Epithelial cell of esophagus (primary cell): Measurements from ENCODE around the gene GNG12.

Experiments used
- DNase-seq: peaks from one replicate; pipeline ENCODE4 v3.0.0; 2010; ENCODE audit warnings: low read depth
- H3K4me3 ChIP-seq: 2 replicates; pipeline ENCODE4 v1.5.1; 2011; ENCODE audit warnings: mild to moderate bottlenecking, low read length, control low read depth
- CTCF ChIP-seq: IDR thresholded peaks from 2 replicates; pipeline ENCODE4 v1.5.1; 2011; ENCODE audit warnings: low read depth, mild to moderate bottlenecking, low read length, control low read depth, inconsistent platforms; ENCODE audit not compliant: insufficient read depth; ENCODE audit errors: missing control alignments

GNG12 gene

GRCh38 chr1:67687198-67687545 lies 146.1 kb downstream of the GNG12 start:
- H3K4me3 ChIP-seq, result peak overlapping the region; percentile 79
- DNase-seq, result peak; percentile 13
- no peak for TF ChIP-seq CTCF

DNA sequence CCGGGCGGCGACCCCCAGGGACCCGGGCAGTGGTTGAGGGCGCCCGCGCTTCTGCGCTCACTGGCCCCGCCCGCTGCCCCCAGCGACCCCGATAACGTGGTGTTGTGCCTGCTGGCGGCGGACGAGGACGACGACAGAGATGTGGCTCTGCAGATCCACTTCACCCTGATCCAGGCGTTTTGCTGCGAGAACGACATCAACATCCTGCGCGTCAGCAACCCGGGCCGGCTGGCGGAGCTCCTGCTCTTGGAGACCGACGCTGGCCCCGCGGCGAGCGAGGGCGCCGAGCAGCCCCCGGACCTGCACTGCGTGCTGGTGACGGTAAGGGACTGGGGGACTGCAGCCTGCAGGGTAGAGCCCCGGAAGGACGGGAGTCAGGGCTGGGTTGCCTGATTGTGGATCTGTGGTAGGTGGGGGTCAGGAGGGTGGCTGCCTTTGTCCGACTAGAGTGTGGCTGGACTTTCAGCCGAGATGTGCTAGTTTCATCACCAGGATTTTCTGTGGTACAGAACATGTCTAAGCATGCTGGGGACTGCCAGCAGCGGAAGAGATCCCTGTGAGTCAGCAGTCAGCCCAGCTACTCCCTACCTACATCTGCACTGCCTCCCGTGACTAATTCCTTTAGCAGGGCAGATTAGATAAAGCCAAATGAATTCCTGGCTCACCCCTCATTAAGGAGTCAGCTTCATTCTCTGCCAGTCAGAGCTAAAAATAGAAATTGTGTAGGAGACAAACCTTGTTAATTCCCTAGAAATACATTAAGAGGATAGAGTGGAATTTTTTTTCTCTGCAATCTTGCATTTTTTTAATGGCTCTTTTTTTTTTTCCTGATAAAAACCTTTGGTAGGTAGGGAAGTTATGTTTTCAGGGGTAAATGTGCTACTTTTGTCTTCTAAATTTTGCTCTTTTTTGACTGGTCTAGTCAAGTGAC lies 146.7 kb downstream of the GNG12 start:
- H3K4me3 ChIP-seq, result peak overlapping the region; percentile 79
- no peak for TF ChIP-seq CTCF
- DNase-seq, result peak; percentile 94

DNA sequence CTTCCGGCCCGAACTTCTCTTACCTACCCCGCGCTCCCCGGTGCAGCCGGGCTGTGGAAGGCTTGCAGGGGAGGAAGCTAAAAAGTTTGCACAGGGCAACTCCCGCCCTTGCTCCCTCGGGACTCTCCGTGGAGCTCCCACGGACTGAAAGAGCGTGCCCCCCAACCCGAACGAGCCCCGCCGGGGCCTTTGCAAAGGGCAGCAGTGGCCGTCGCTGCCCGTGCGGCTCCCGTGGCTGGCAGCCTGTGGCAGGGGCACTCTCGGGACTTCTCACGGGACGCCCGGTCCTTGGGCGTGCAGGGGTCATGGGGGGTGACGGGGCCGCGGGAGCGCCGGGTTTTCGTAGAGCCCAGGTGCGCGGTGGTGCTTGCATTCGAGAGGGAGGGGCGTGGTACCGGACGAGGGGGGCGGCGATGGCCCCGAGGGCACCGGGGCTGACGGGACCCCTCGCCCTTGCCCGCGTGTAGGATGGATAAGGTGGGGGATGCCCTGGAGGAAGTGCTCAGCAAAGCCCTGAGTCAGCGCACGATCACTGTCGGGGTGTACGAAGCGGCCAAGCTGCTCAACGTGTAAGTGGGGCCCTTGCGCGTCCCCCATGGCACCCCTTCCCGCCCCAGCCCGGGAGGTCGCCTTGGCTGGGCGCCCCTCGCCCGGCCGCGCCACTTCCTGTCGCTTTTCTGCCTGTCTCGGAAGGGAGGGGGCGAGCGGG lies 147.6 kb downstream of the GNG12 start:
- peak; percentile 53 for DNase-seq
- peak overlapping the region; percentile 79 for H3K4me3 ChIP-seq
- no peak for TF ChIP-seq CTCF

- no peak for TF ChIP-seq CTCF
- peak; percentile 99 for DNase-seq
These were observed 148.2 kb downstream of the GNG12 start, which contains the start of gene GADD45A for GRCh38 chr1:67685067-67685557. Gene GADD45A (plus strand): TSS chr1:67685201. CDS start chr1:67685495, 294 bp downstream.

GRCh38 chr1:67684526-67685066 lies 148.7 kb downstream of the GNG12 start:
- H3K4me3 ChIP-seq, result peak overlapping the region; percentile 79
- no peak for DNase-seq
- TF ChIP-seq CTCF, result no peak

More at GRCh38 chr1:67685067-67685557, 148.2 kb downstream of the GNG12 start, which contains the start of gene GADD45A:
- peak within 1 kb of the TSS; percentile 79 for H3K4me3 ChIP-seq

- peak; percentile 88 for DNase-seq
- TF ChIP-seq CTCF, result no peak
- peak overlapping the region; percentile 79 for H3K4me3 ChIP-seq
These were observed 149.3 kb downstream of the GNG12 start for GRCh38 chr1:67683766-67684525.
